Activated CD4-positive, CD25-positive, alpha-beta regulatory T cell (primary cell): Measurements from ENCODE around the gene RGL4.
"Not testable (repeated sequence)": the region's sequence is repeated elsewhere in the genome, so short reads cannot be mapped to it uniquely, and the experiment has no call there.

Source experiments
- DNase-seq, 4 experiments: peaks; one replicate each; lab custom pipeline; 2025; lab: John Stamatoyannopoulos, UW

Gene RGL4

GRCh38 chr22:23698094-23698493, 7.3 kb downstream of the RGL4 start:
- DNase-seq: no peak

- DNase-seq: no peak
Measured at GRCh38 chr22:23698673-23699235, 7.9 kb downstream of the RGL4 start.

- no peak for DNase-seq
Measured at GRCh38 chr22:23700706-23701105, 9.9 kb downstream of the RGL4 start.

GRCh38 chr22:23704062-23704461, 13.2 kb downstream of the RGL4 start:
- no peak for DNase-seq

GRCh38 chr22:23704829-23705228, 14.0 kb downstream of the RGL4 start:
- no peak for DNase-seq

GRCh38 chr22:23705358-23705757, 14.5 kb downstream of the RGL4 start:
- DNase-seq: no peak

GRCh38 chr22:23708270-23708669, 17.5 kb downstream of the RGL4 start:
- DNase-seq: no peak

GRCh38 chr22:23709107-23709506, 18.3 kb downstream of the RGL4 start:
- DNase-seq: no peak

- DNase-seq: no peak
Measured at GRCh38 chr22:23712256-23712655, 21.4 kb downstream of the RGL4 start.

- no peak for DNase-seq
Measured at GRCh38 chr22:23713696-23714595, 23.1 kb downstream of the RGL4 start.

- DNase-seq: no peak
Measured at GRCh38 chr22:23714596-23715578, 24.1 kb downstream of the RGL4 start.

GRCh38 chr22:23715806-23716375, 25.1 kb downstream of the RGL4 start:
- no peak for DNase-seq

- peak; percentile 60 to 66 (median 62) for DNase-seq
Measured at GRCh38 chr22:23716811-23717801, 26.3 kb downstream of the RGL4 start.

GRCh38 chr22:23718371-23719165, 27.8 kb downstream of the RGL4 start:
- DNase-seq: no peak

- no peak for DNase-seq
Measured at GRCh38 chr22:23720855-23721254, 30.0 kb downstream of the RGL4 start.

GRCh38 chr22:23722160-23722559, 31.3 kb downstream of the RGL4 start:
- no peak for DNase-seq

- no peak for DNase-seq
Measured at GRCh38 chr22:23722724-23723123, 31.9 kb downstream of the RGL4 start.

GRCh38 chr22:23728108-23728507, 37.3 kb downstream of the RGL4 start:
- DNase-seq: not testable (repeated sequence)

GRCh38 chr22:23737696-23738095, 46.9 kb downstream of the RGL4 start:
- DNase-seq: no peak
